GM12878 (cell line): Measurements from ENCODE around the gene NT5C2. TPM values are rescaled to one million over a fixed set of nuclear protein-coding genes. Genes with fewer than 3 reads are reported as not detected.

ENCODE experiments used
- ATAC-seq: fragments of 200-7000 bp; cut with Tn5 transposase; 3 replicates; pipeline ENCODE4 v1.9.1; 2020; ENCODE audit warnings: mild to moderate bottlenecking, moderate library complexity
- BruUV-seq: library from RNA; stranded (reverse); fragments of 400-500 nt; replicated peaks from 2 replicates; lab custom pipeline; 2021; lab: Mats Ljungman, UMichigan
- CTCF ChIA-PET: fragments of 300-600 bp; sonication (Branson Sonifier 250); formaldehyde crosslinking; extraction: SDS; loops from one replicate; lab custom pipeline; 2021; ENCODE audit warnings: inconsistent platforms; lab: Yijun Ruan, JAX
- POLR2A ChIA-PET: fragments of 350-600 bp; formaldehyde crosslinking; extraction: SDS; loops from one replicate; lab custom pipeline; 2021; ENCODE audit warnings: inconsistent platforms; lab: Charles Lee
- RAD21 ChIA-PET: fragments of 300-600 bp; sonication (Branson Sonifier 250); formaldehyde crosslinking; loops from one replicate; lab custom pipeline; 2023; ENCODE audit warnings: antibody characterized with exemption; ENCODE audit not compliant: unreplicated experiment; lab: Charles Lee
- SMC1A ChIA-PET: fragments of 300-600 bp; sonication (Branson Sonifier 250); formaldehyde crosslinking; loops from one replicate; lab custom pipeline; 2023; ENCODE audit not compliant: unreplicated experiment, uncharacterized antibody; lab: Charles Lee
- DNase-seq: peaks from one replicate; pipeline ENCODE4 v3.0.0-alpha.2; 2011; ENCODE audit warnings: low read depth, low spot score
- FAIRE-seq: peaks from 3 replicates; lab custom pipeline; 2011; peaks lifted over from hg19 to GRCh38; lab: Jason Lieb, UNC
- H2AFZ ChIP-seq: 2 replicates; pipeline ENCODE4 v1.6.0; 2011; ENCODE audit warnings: low read depth, low read length, control low read depth; ENCODE audit not compliant: control insufficient read depth
- H3K27ac ChIP-seq: 2 replicates; pipeline ENCODE4 v1.5.1; 2011; ENCODE audit warnings: control low read depth; ENCODE audit not compliant: control insufficient read depth, insufficient read depth
- H3K27me3 ChIP-seq, 2 experiments: replicated peaks in 1 of 2; 2 replicates each; pipeline versions ENCODE4 v1.6.0 to v1.6.1; 2011; ENCODE audit warnings: low read length in 1 of 2; ENCODE audit not compliant: control insufficient read depth in 2 of 2, insufficient read depth in 2 of 2
- H3K36me3 ChIP-seq, 2 experiments: 2 replicates each; pipeline ENCODE4 v1.5.1; 2011; ENCODE audit warnings: low read length in 1 of 2; ENCODE audit not compliant: control insufficient read depth in 2 of 2, insufficient read depth in 2 of 2
- H3K4me1 ChIP-seq: 2 replicates; pipeline ENCODE4 v1.6.1; 2011; ENCODE audit warnings: mild to moderate bottlenecking, low read length, moderate library complexity, mixed read lengths; ENCODE audit not compliant: control insufficient read depth, insufficient read depth
- H3K4me2 ChIP-seq: 2 replicates; pipeline ENCODE4 v1.6.0; 2011; ENCODE audit warnings: control low read depth; ENCODE audit not compliant: control insufficient read depth, insufficient read depth
- H3K4me3 ChIP-seq: fragments of 200-600 bp; sonication (generic); 2 replicates; pipeline ENCODE4 v1.5.1; 2016
- H3K79me2 ChIP-seq: 2 replicates; pipeline ENCODE4 v1.6.0; 2011; ENCODE audit warnings: low read length; ENCODE audit not compliant: control insufficient read depth, insufficient read depth
- H3K9ac ChIP-seq: 2 replicates; pipeline ENCODE4 v1.8.0; 2011; ENCODE audit warnings: low read length, control low read depth, mixed read lengths; ENCODE audit not compliant: control insufficient read depth, insufficient read depth
- H3K9me3 ChIP-seq: replicated peaks from 3 replicates; pipeline ENCODE4 v1.5.1; 2011; ENCODE audit warnings: mild to moderate bottlenecking, low read length; ENCODE audit not compliant: control insufficient read depth, insufficient read depth
- H4K20me1 ChIP-seq: 2 replicates; pipeline ENCODE4 v1.6.0; 2011; ENCODE audit not compliant: control insufficient read depth, insufficient read depth
- ASH2L ChIP-seq: fragments of 300-600, 200-600 bp; sonication (generic); IDR thresholded peaks from 2 replicates; pipeline ENCODE4 v1.6.1; 2017; ENCODE audit warnings: low read depth, mild to moderate bottlenecking, borderline replicate concordance
- BACH1 ChIP-seq: fragments of 450-650 bp; IDR thresholded peaks from 2 replicates; pipeline ENCODE4 v1.6.1; 2017; ENCODE audit warnings: mild to moderate bottlenecking, borderline replicate concordance
- CTCF ChIP-seq, 3 experiments: IDR thresholded peaks in 2 of 3; conservative IDR thresholded peaks in 1 of 3; 2 replicates each; pipeline ENCODE4 v1.5.1; 2011; ENCODE audit warnings: low read depth in 3 of 3, low read length in 3 of 3, mild to moderate bottlenecking in 3 of 3, control low read depth in 2 of 3, moderate library complexity in 2 of 3, inconsistent platforms in 1 of 3, mixed read lengths in 1 of 3; ENCODE audit not compliant: control insufficient read depth in 2 of 3, insufficient read depth in 1 of 3; ENCODE audit errors: extremely low read depth in 1 of 3
- IRF3 ChIP-seq: fragments of 450-650 bp; IDR thresholded peaks from 2 replicates; pipeline ENCODE4 v1.6.1; 2014; ENCODE audit warnings: mild to moderate bottlenecking
- KDM1A ChIP-seq: fragments of 200-600 bp; sonication (generic); IDR thresholded peaks from 2 replicates; pipeline ENCODE4 v1.6.1; 2016; ENCODE audit warnings: borderline replicate concordance
- NKRF ChIP-seq: fragments of 450-650 bp; conservative IDR thresholded peaks from 2 replicates; pipeline ENCODE4 v1.6.1; 2017; ENCODE audit warnings: mild to moderate bottlenecking, moderate library complexity
- NRF1 ChIP-seq: conservative IDR thresholded peaks from 2 replicates; pipeline ENCODE4 v1.6.1; 2011; ENCODE audit warnings: mild to moderate bottlenecking, low read depth, low read length, improper control_type of control experiment
- RB1 ChIP-seq: fragments of 450-650 bp; formaldehyde crosslinking; IDR thresholded peaks from 2 replicates; pipeline ENCODE4 v1.6.1; 2017; ENCODE audit warnings: mild to moderate bottlenecking, borderline replicate concordance
- SMC3 ChIP-seq: IDR thresholded peaks from 2 replicates; pipeline ENCODE4 v1.6.1; 2011; ENCODE audit warnings: low read length, improper control_type of control experiment, borderline replicate concordance
- SREBF1 ChIP-seq: IDR thresholded peaks from 2 replicates; pipeline ENCODE4 v1.6.1; 2012; ENCODE audit warnings: mild to moderate bottlenecking, low read length
- SUZ12 ChIP-seq: fragments of 200-600 bp; sonication (generic); IDR thresholded peaks from one replicate; pipeline ENCODE4 v1.6.1; 2018; ENCODE audit warnings: antibody characterized with exemption, mild to moderate bottlenecking; ENCODE audit not compliant: unreplicated experiment
- WRNIP1 ChIP-seq: IDR thresholded peaks from 2 replicates; pipeline ENCODE4 v1.6.1; 2011; ENCODE audit warnings: low read depth, low read length, improper control_type of control experiment, borderline replicate concordance
- YY1 ChIP-seq: IDR thresholded peaks from 2 replicates; pipeline ENCODE4 v1.6.1; 2011; ENCODE audit warnings: low read depth, mild to moderate bottlenecking, low read length
- ZNF207 ChIP-seq: fragments of 450-650 bp; IDR thresholded peaks from 2 replicates; pipeline ENCODE4 v1.6.1; 2014; ENCODE audit warnings: antibody characterized with exemption, mild to moderate bottlenecking, borderline replicate concordance
- ZNF274 ChIP-seq: IDR thresholded peaks from one replicate; pipeline ENCODE4 v1.8.0; 2011; ENCODE audit not compliant: insufficient read length, insufficient read depth
- WGBS: methylation state at CpG from one replicate; pipeline ENCODE4 v1.1.6; 2016; ENCODE audit warnings: low lambda C conversion rate; ENCODE audit not compliant: insufficient replicate concordance, insufficient coverage; ENCODE audit errors: missing lambda C conversion rate; 5-methylcytosine and 5-hydroxymethylcytosine counted together
- in situ Hi-C: fragments of 300-500 bp; cut with MboI; formaldehyde crosslinking; loops from 9 replicates; pipeline ENCODE4 v1.14.3; 2018; ENCODE audit warnings: mixed read lengths
- intact Hi-C: fragments of 100-400 bp; cut with micrococcal nuclease; formaldehyde crosslinking; loops from one replicate; pipeline ENCODE4 v1.14.2; 2022; ENCODE audit not compliant: unreplicated experiment
- polyA plus RNA-seq, 11 experiments: library from polyadenylated mRNA; depleted of rRNA in 4 of 11; unstranded in 6 of 11; stranded (reverse) in 5 of 11; fragments of >200 nt; fragmentation: Nextera tagmentation in 4 of 11; fragmentation: Illumina TruSeq in 1 of 11; extraction: Ambion mirVana in 4 of 11; extraction: Trizol in 1 of 11; gene quantifications; 1 replicate in 1 of 11; 2 replicates in 10 of 11; pipeline versions ENCODE4 v1.2.1 to v1.2.3, GENCODE V29; 2011 to 2016; ENCODE audit warnings: inconsistent platforms in 2 of 11, missing spikeins in 2 of 11, low read depth in 1 of 11
- total RNA-seq, 4 experiments: library from RNA; depleted of rRNA in 3 of 4; stranded (reverse); fragments of >200 nt in 3 of 4; fragmentation: Illumina TruSeq in 1 of 4; extraction: Trizol in 1 of 4; gene quantifications; 2 replicates each; pipeline versions ENCODE4 v1.2.1 to v1.2.3, GENCODE V29; 2013 to 2021

Gene NT5C2
- total and polyA plus RNA-seq, 10 of the 15 experiments (the other 5 are each of a cell fraction or from before 2014, with no cell fraction given) = 15.8 to 70.1 (median 56.0) TPM

GRCh38 chr10:103238506-103239252 lies 45.6 kb upstream of the NT5C2 start:
- no peak overlapping the region for H3K4me2 ChIP-seq
- intact Hi-C loops = no loop called here
- ChIA-PET POLR2A (interaction anchor here (0.5 to 0.7 kb wide), 2 partner anchors 321 to 844 kb away, joined by 3 read pairs; partner anchors contain the start of gene CNNM2), SMC1A (interaction anchor here (0.7 to 2.0 kb wide), 7 partner anchors 8 to 337 kb away, joined by 3 to 9 read pairs (median 4); no protein-coding TSS in a partner anchor), RAD21 (interaction anchor here (0.7 to 1.1 kb wide), 4 partner anchors 48 to 532 kb away, joined by 3 to 4 read pairs (median 3); partner anchors contain the start of gene CNNM2)
- H3K9ac ChIP-seq = no peak overlapping the region
- ATAC-seq (no peak), FAIRE-seq (no peak), DNase-seq (no peak)
- no peak overlapping the region for H2AFZ ChIP-seq
- no peaks in the 10 kb centered on the region for H3K79me2 ChIP-seq
- WGBS = 78% methylated on average over 11 of the region's 11 CpGs
- no peaks in the 10 kb centered on the region for H4K20me1 ChIP-seq
- no peaks in the 10 kb centered on the region for H3K27me3 ChIP-seq
- no TSS peak for BruUV-seq
- H3K9me3 ChIP-seq = no peaks in the 10 kb centered on the region
- no peaks in the 10 kb centered on the region for H3K36me3 ChIP-seq
- TF ChIP-seq YY1 = no peak
- TF ChIP-seq KDM1A = no peak
- no peak for TF ChIP-seq ZNF274
- TF ChIP-seq SREBF1 = no peak
- no peak for TF ChIP-seq CTCF (IDR thresholded peaks at IDR 0.05 in 2 of 3, conservative IDR thresholded peaks at IDR 0.05 in 1 of 3; ENCODE audit: control insufficient read depth in 2 of 3, extremely low read depth in 1 of 3, insufficient read depth in 1 of 3, low read depth in 3 of 3, low read length in 3 of 3)
- TF ChIP-seq ZNF207 = no peak
- no peak for TF ChIP-seq NKRF
- TF ChIP-seq SUZ12 = no peak
- no peak for TF ChIP-seq IRF3
- TF ChIP-seq SMC3 = no peak
- TF ChIP-seq RB1 = no peak
- no peak for TF ChIP-seq NRF1
- TF ChIP-seq BACH1 = no peak
- TF ChIP-seq WRNIP1 = no peak
- TF ChIP-seq ASH2L = no peak
- TF ChIP-seq, all 136 proteins: peak for 0
- Histone ChIP-seq H3K4me1 (peaks cover 15% of the 10 kb centered on the region), H3K4me3 (no peak overlapping the region), H3K27ac (no peak overlapping the region)
- CTCF ChIA-PET = interaction anchor here (1.2 to 6.6 kb wide), 7 partner anchors 10 to 321 kb away, joined by 3 to 64 read pairs (median 4); partner anchors contain the start of gene CNNM2
- in situ Hi-C loops = no loop called here
